GM18520 (cell line): ENCODE results near the gene PARD3.

ENCODE experiments used
- ATAC-seq: cut with Tn5 transposase; IDR thresholded peaks from one replicate; pipeline ENCODE4 v1.9.1; 2021; ENCODE audit not compliant: unreplicated experiment

The PARD3 gene

GRCh38 chr10:34237898-34238455, 577.1 kb downstream of the PARD3 start:
- ATAC-seq, result no peak

DNA sequence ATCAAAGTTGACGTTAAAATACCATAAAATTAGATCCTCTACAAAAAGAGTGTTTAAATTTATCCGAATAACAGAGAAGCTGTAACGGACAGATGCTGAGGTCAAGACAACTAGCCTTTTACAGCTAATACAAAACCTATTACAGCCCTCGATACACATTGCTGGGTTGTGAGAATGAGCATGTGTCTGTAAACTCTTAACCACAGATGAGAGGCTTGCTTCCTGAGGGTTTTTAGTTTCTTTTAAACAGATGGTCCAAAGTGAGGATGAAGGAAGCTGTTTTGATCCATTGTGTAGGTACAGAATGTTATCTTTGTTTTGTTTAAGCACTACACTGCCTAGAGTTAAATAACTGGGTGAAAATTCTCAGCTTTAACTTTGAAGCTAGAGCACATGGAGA, 578.2 kb downstream of the PARD3 start:
- no peak for ATAC-seq

DNA sequence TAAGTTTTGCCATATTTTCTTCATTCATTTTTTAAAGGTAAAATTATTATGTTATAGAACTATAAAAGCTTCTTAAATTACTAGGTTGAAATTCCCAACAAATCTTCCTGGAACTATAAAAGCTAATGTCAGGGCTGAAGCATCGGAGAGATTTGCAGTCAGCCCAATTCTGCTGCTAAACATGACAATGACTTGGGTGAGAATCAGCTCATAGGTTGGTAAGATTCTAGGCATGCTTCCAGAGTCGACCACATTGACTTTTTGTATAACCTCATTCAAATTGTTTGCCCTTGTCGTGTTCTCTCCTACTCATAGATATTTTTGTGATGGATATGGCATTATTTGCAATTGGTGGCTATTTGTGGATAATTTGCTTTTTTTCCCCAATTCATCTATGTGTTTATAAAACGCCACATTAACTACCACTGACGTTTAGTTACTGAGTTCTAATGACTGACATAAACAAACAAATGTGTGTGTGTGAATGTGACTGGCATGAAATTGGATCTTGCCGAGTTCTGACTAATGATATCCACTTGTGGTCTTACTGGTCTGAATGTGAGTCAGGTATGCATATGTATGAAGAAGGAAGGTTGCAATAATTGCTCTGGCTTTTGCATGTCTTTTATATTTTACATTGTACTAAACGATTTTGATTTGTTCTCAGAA, 579.8 kb downstream of the PARD3 start:
- no peak for ATAC-seq

- ATAC-seq, result no peak
Measured at GRCh38 chr10:34232481-34232880, 582.6 kb downstream of the PARD3 start.

DNA sequence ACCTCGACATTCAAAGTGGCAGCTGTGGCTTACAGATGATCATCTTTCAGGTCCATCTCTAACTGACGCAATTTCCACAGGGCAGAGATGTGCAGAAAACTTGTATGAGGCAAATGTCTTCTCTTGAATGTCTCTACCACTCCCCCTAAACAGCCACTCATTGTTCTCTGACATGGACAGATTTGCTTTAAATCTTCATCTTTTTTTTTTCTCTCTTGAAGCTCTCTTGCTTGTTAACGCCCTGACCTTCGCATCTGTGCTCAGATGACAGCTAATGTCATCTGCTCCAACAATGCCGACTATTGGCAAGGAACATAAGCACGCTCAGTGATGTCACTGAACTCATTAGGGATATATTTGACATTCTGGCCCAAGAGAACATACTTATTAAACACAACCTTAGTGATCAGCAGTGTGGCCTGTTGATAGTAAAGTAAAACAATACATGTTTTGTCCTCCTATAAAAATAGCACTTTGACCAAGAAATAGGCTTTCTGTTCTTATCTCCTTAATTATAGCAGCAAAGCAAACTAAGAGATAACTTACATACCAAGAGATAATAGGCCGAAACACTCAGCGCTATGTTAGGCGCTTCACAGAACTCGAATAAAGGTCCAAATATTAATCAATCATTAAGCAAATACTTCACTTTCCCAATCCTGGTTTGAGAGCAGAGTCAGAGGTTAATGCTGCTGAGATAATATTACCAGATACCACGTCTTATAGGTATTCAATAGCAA, 583.5 kb downstream of the PARD3 start:
- ATAC-seq, result no peak

- no peak for ATAC-seq
Measured at GRCh38 chr10:34229917-34230316, 585.2 kb downstream of the PARD3 start.

DNA sequence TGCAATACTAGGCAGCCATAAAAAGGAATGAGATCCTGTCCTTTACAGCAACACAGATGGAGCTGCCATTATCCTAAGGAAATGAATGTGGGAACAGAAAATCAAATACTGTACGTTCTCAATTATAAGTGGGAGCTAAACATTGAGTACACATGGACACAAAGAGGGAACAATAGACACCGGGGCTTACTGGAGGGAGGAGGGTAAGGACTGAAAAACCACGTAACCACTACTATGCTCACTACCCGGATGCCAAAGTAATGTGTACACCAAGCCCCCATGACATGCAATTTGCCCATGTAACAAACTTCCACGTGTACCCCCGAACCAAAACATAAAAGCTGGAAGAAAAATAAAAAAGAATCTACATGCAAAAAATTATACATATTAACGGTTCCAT, 587.0 kb downstream of the PARD3 start:
- no peak for ATAC-seq

GRCh38 chr10:34224639-34225038, 590.5 kb downstream of the PARD3 start:
- ATAC-seq, result no peak

DNA sequence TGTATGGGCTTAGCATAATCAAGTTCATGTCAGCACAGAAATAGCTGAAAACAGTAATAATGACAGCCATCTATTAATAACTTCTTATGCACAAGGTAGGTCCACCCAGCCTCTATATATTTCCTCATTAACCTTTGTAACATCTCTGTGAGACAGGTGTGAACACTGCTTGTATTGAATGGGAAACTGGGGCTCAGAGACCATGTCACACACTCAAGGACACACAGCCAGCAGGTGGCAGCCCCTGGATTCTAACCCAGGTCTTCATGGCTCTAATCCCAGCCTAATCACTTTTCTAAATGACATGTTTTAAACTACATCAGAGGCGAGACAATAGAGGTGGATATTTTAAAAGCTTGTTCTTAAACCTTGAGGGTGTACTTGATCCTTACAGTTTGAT, 591.4 kb downstream of the PARD3 start:
- no peak for ATAC-seq

GRCh38 chr10:34222359-34222758, 592.7 kb downstream of the PARD3 start:
- ATAC-seq, result no peak

- ATAC-seq, result no peak
Measured at GRCh38 chr10:34219753-34220548, 595.1 kb downstream of the PARD3 start.

GRCh38 chr10:34217524-34217923, 597.6 kb downstream of the PARD3 start:
- no peak for ATAC-seq

DNA sequence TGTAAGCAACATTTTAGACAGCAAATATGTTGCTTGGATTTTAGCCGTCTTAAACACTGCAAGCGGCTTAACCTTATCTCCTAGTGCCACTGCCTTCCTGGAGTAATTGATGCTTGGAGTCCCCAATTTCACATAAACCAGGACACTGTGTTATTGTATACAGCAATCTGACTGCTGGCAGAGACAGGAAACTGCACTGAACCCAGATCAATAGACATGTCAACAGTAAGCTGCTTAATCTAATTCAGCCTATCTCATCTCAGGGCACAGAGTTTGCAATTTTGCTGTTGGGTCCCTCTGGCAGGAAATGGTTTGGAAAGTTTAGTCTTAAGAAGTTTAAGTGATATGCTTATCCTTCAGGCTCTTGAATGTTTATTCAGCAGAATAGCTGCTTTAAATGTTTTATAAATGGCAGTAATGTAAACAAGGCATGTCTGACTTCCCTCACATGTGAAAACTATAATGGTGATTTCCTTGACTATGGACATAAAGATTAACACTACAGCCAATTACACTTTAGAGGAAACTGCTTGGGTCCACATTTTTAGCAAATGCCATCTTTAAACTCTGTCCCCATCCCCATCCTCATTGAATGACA, 598.6 kb downstream of the PARD3 start:
- no peak for ATAC-seq

GRCh38 chr10:34213805-34214197, 601.3 kb downstream of the PARD3 start:
- ATAC-seq, result no peak

GRCh38 chr10:34213193-34213804, 601.8 kb downstream of the PARD3 start:
- ATAC-seq, result no peak

- ATAC-seq, result no peak
Measured at GRCh38 chr10:34207343-34207742, 607.8 kb downstream of the PARD3 start.

DNA sequence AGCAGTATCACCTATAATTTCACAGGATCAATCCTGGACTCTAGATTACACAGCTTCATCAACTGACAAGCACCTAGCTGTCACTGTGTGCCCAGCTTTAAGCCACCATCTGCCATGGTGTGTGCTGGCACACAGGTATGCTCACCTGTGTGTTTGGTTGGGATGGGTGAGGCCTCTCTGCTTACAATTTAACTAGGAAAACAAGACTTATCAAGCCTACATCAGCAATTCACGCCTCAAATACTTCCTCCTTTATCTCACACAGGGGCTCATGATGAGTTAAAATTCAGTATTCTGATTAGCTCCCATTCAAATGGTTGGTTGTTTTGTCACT, 608.2 kb downstream of the PARD3 start:
- no peak for ATAC-seq

DNA sequence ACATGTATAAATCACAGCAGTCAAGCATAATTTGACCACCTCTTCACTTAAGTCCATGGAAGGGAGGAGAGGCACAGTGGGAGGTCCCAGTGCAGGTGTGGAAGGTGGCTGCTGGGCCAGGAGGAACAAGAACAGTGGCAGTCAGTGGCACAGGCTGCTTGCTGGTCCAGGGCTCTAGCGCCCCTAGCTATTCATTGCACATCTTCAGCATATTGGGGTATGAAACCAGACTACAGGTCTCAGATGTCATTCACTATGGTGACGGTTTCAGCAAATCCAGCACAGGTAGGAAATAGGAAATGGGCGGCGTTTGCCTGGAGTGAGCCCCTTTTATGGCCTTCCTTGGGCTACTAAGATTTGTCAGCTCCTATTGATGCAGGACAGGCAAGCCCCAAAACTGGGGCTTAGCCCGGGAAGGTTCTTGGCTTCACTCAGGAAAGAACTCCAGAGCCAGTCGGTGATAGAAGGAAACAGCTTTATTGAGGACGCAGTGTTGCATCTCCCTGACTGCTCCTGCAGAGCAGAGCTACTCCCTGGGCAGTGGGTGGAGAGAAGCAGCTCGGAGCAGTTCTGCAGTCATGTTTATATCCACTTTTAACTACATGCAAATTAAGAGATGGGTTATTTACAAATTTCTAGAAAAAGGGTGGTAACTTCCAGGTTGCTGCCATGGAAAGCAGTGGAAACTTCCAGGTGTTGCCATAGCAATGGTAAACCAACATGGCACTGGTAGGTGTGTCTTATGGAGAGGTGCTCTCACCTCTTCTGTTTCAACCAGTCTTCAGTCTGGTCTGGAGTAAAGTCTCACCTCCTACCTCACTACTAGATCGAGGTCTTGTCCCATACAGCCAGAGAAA, 608.8 kb downstream of the PARD3 start:
- ATAC-seq, result no peak

- no peak for ATAC-seq
Measured at GRCh38 chr10:34205452-34205851, 609.6 kb downstream of the PARD3 start.
